HEK293 (cell line): ENCODE measurements around the gene RAD17.

Experiments
- EGR2 ChIP-seq: fragments of 450-650 bp; formaldehyde crosslinking; IDR thresholded peaks from 2 replicates; pipeline ENCODE4 v1.5.1; 2016; ENCODE audit warnings: low read depth, missing biosample characterization, missing genetic modification characterization
- HOXD13 ChIP-seq: sonication (generic); formaldehyde crosslinking; IDR thresholded peaks from 2 replicates; pipeline ENCODE4 v1.8.0; 2022; ENCODE audit warnings: missing genetic modification reagents, borderline replicate concordance
- KLF7 ChIP-seq: fragments of 450-650 bp; formaldehyde crosslinking; IDR thresholded peaks from 2 replicates; pipeline ENCODE4 v1.5.1; 2016; ENCODE audit warnings: missing biosample characterization, missing genetic modification characterization, borderline replicate concordance
- KLF8 ChIP-seq: fragments of 450-650 bp; formaldehyde crosslinking; IDR thresholded peaks from 2 replicates; pipeline ENCODE4 v1.5.1; 2016; ENCODE audit warnings: missing biosample characterization, missing genetic modification characterization
- MYNN ChIP-seq: fragments of 450-650 bp; formaldehyde crosslinking; IDR thresholded peaks from 2 replicates; pipeline ENCODE4 v1.5.1; 2016; ENCODE audit warnings: missing biosample characterization, missing genetic modification characterization, borderline replicate concordance
- PATZ1 ChIP-seq: fragments of 450-650 bp; formaldehyde crosslinking; IDR thresholded peaks from 2 replicates; pipeline ENCODE4 v1.5.1; 2016; ENCODE audit warnings: missing biosample characterization, missing genetic modification characterization
- PRDM10 ChIP-seq: fragments of 450-650 bp; formaldehyde crosslinking; IDR thresholded peaks from 2 replicates; pipeline ENCODE4 v1.5.1; 2016; ENCODE audit warnings: missing biosample characterization, missing genetic modification characterization
- SALL2 ChIP-seq: fragments of 450-650 bp; formaldehyde crosslinking; IDR thresholded peaks from 2 replicates; pipeline ENCODE4 v1.5.0; 2017; ENCODE audit warnings: missing biosample characterization, mild to moderate bottlenecking, missing genetic modification characterization, borderline replicate concordance
- SCRT2 ChIP-seq: fragments of 450-650 bp; formaldehyde crosslinking; IDR thresholded peaks from 2 replicates; pipeline ENCODE4 v1.5.1; 2016; ENCODE audit warnings: missing biosample characterization, missing genetic modification characterization
- SP3 ChIP-seq: fragments of 450-650 bp; formaldehyde crosslinking; IDR thresholded peaks from 2 replicates; pipeline ENCODE4 v1.5.1; 2016; ENCODE audit warnings: missing biosample characterization, missing genetic modification characterization
- ZBTB6 ChIP-seq: fragments of 450-650 bp; formaldehyde crosslinking; IDR thresholded peaks from 2 replicates; pipeline ENCODE4 v1.5.1; 2017; ENCODE audit warnings: missing biosample characterization, missing genetic modification characterization
- ZFP41 ChIP-seq: fragments of 450-650 bp; formaldehyde crosslinking; IDR thresholded peaks from 2 replicates; pipeline ENCODE4 v1.5.1; 2016; ENCODE audit warnings: missing biosample characterization, missing genetic modification characterization, borderline replicate concordance
- ZNF10 ChIP-seq: fragments of 450-650 bp; formaldehyde crosslinking; IDR thresholded peaks from 2 replicates; pipeline ENCODE4 v1.5.1; 2017; ENCODE audit warnings: missing biosample characterization, missing genetic modification characterization
- ZNF140 ChIP-seq: fragments of 450-650 bp; formaldehyde crosslinking; IDR thresholded peaks from 2 replicates; pipeline ENCODE4 v1.5.1; 2016; ENCODE audit warnings: missing biosample characterization, missing genetic modification characterization
- ZNF239 ChIP-seq: fragments of 450-650 bp; formaldehyde crosslinking; IDR thresholded peaks from 2 replicates; pipeline ENCODE4 v1.5.1; 2016; ENCODE audit warnings: missing biosample characterization, missing genetic modification characterization
- ZNF24 ChIP-seq: fragments of 450-650 bp; formaldehyde crosslinking; IDR thresholded peaks from 2 replicates; pipeline ENCODE4 v1.5.1; 2016; ENCODE audit warnings: missing biosample characterization, missing genetic modification characterization
- ZNF248 ChIP-seq: fragments of 450-650 bp; formaldehyde crosslinking; IDR thresholded peaks from 2 replicates; pipeline ENCODE4 v1.5.1; 2017; ENCODE audit warnings: missing biosample characterization, missing genetic modification characterization
- ZNF341 ChIP-seq: fragments of 450-650 bp; formaldehyde crosslinking; IDR thresholded peaks from 2 replicates; pipeline ENCODE4; 2016; ENCODE audit warnings: low read depth, missing biosample characterization, missing genetic modification characterization
- ZNF366 ChIP-seq: fragments of 450-650 bp; formaldehyde crosslinking; conservative IDR thresholded peaks from 2 replicates; pipeline ENCODE4 v1.5.1; 2016; ENCODE audit warnings: missing biosample characterization, missing genetic modification characterization
- ZNF394 ChIP-seq: fragments of 450-650 bp; formaldehyde crosslinking; IDR thresholded peaks from 2 replicates; pipeline ENCODE4 v1.5.1; 2016; ENCODE audit warnings: missing biosample characterization, missing genetic modification characterization, mild to moderate bottlenecking, moderate library complexity, borderline replicate concordance
- ZNF433 ChIP-seq: fragments of 450-650 bp; formaldehyde crosslinking; IDR thresholded peaks from 2 replicates; pipeline ENCODE4 v1.5.1; 2016; ENCODE audit warnings: missing biosample characterization, missing genetic modification characterization, low read depth
- ZNF514 ChIP-seq: fragments of 450-650 bp; formaldehyde crosslinking; IDR thresholded peaks from 2 replicates; pipeline ENCODE4 v1.5.1; 2016; ENCODE audit warnings: missing biosample characterization, missing genetic modification characterization
- ZNF580 ChIP-seq: fragments of 450-650 bp; formaldehyde crosslinking; IDR thresholded peaks from 2 replicates; pipeline ENCODE4 v1.5.1; 2016; ENCODE audit warnings: missing biosample characterization, missing genetic modification characterization
- ZNF596 ChIP-seq: fragments of 450-650 bp; IDR thresholded peaks from 2 replicates; pipeline ENCODE4 v1.5.0; 2018; ENCODE audit warnings: missing biosample characterization, mild to moderate bottlenecking, missing genetic modification characterization, moderate library complexity
- ZNF623 ChIP-seq: fragments of 450-650 bp; formaldehyde crosslinking; IDR thresholded peaks from 2 replicates; pipeline ENCODE4 v1.5.1; 2016; ENCODE audit warnings: missing biosample characterization, missing genetic modification characterization
- ZNF658 ChIP-seq: fragments of 450-650 bp; formaldehyde crosslinking; IDR thresholded peaks from 2 replicates; pipeline ENCODE4; 2016; ENCODE audit warnings: missing biosample characterization, missing genetic modification characterization
- ZNF707 ChIP-seq: fragments of 450-650 bp; formaldehyde crosslinking; IDR thresholded peaks from 2 replicates; pipeline ENCODE4 v1.5.1; 2016; ENCODE audit warnings: missing biosample characterization, missing genetic modification characterization
- ZNF768 ChIP-seq: fragments of 450-650 bp; formaldehyde crosslinking; IDR thresholded peaks from 2 replicates; pipeline ENCODE4 v1.5.1; 2018; ENCODE audit warnings: missing biosample characterization, mild to moderate bottlenecking, missing genetic modification characterization
- ZNF791 ChIP-seq: fragments of 450-650 bp; formaldehyde crosslinking; IDR thresholded peaks from 2 replicates; pipeline ENCODE4 v1.5.1; 2016; ENCODE audit warnings: missing biosample characterization, missing genetic modification characterization
- ZNF792 ChIP-seq: fragments of 450-650 bp; formaldehyde crosslinking; IDR thresholded peaks from 2 replicates; pipeline ENCODE4 v1.5.1; 2016; ENCODE audit warnings: missing biosample characterization, missing genetic modification characterization
- ZNF843 ChIP-seq: fragments of 450-650 bp; formaldehyde crosslinking; IDR thresholded peaks from 2 replicates; pipeline ENCODE4 v1.5.1; 2016; ENCODE audit warnings: missing biosample characterization, missing genetic modification characterization
- ZXDB ChIP-seq: fragments of 450-650 bp; formaldehyde crosslinking; IDR thresholded peaks from 2 replicates; pipeline ENCODE4 v1.5.1; 2016; ENCODE audit warnings: missing biosample characterization, missing genetic modification characterization

Gene RAD17

GRCh38 chr5:69414885-69415583 is 45.4 kb downstream of the RAD17 start, which contains the start of gene MARVELD2 (continued):
- no peak; the same call in 1 of the 2 replicates for TF ChIP-seq ZNF341 (tag by site-specific recombination)
- TF ChIP-seq ZNF792 (tag by site-specific recombination), result no peak
- TF ChIP-seq ZNF24 (tag by site-specific recombination), result no peak
- no peak for TF ChIP-seq ZBTB6 (tag by site-specific recombination)
- TF ChIP-seq ZNF366 (tag by site-specific recombination), result no peak
- TF ChIP-seq ZNF791 (tag by site-specific recombination), result no peak
- TF ChIP-seq SALL2 (tag by site-specific recombination), result no peak
- TF ChIP-seq KLF7, result no peak
- TF ChIP-seq PATZ1 (tag by site-specific recombination), result peak; percentile 93
- no peak for TF ChIP-seq SCRT2 (tag by site-specific recombination)
- TF ChIP-seq ZNF768 (tag by site-specific recombination), result no peak
- TF ChIP-seq SP3 (tag by site-specific recombination), result peak; percentile 77
- TF ChIP-seq ZNF239 (tag by site-specific recombination), result no peak
- TF ChIP-seq KLF8 (tag by site-specific recombination), result peak; percentile 89
- no peak for TF ChIP-seq ZNF707 (tag by site-specific recombination)
- peak; percentile 23; the same call in 1 of the 2 replicates for TF ChIP-seq ZXDB
- no peak for TF ChIP-seq ZNF248
- TF ChIP-seq ZNF514 (tag by site-specific recombination), result no peak
- no peak for TF ChIP-seq HOXD13 (CRISPR knock-in tag)
- TF ChIP-seq EGR2 (tag by site-specific recombination), result no peak
- TF ChIP-seq ZFP41 (tag by site-specific recombination), result no peak
- no peak for TF ChIP-seq ZNF658 (tag by site-specific recombination)
- TF ChIP-seq ZNF596 (tag by site-specific recombination), result no peak
- TF ChIP-seq ZNF140 (tag by site-specific recombination), result no peak
- peak; percentile 40; the same call in 1 of the 2 replicates for TF ChIP-seq PRDM10 (tag by site-specific recombination)
- TF ChIP-seq ZNF394 (tag by site-specific recombination), result no peak
- TF ChIP-seq ZNF580 (tag by site-specific recombination), result no peak
- TF ChIP-seq ZNF843 (tag by site-specific recombination), result no peak
- no peak for TF ChIP-seq ZNF10
- TF ChIP-seq MYNN (tag by site-specific recombination), result no peak
- TF ChIP-seq ZNF433 (tag by site-specific recombination), result no peak
- no peak for TF ChIP-seq ZNF623 (tag by site-specific recombination)
